Uterus (tissue), 2 donors: ENCODE data around the gene TCAP.

Experiments
- POLR2A ChIP-seq, 2 donors: fragments of 450-650 bp; IDR thresholded peaks; one replicate each; pipeline ENCODE4 v1.6.1; 2016; ENCODE audit warnings: antibody characterized with exemption in 2 of 2, mild to moderate bottlenecking in 1 of 2, moderate library complexity in 1 of 2
- TF ChIP-seq, protein P1 (sequence below), 4 experiments: fragments of 200-600 bp in 2 of 4; fragments of 450-650 bp in 2 of 4; sonication (generic) in 2 of 4; IDR thresholded peaks; one replicate each; pipeline ENCODE4 v1.5.1; 2016 to 2019; ENCODE audit warnings: antibody characterized with exemption in 4 of 4, mild to moderate bottlenecking in 2 of 4, moderate library complexity in 1 of 4

DNA sequence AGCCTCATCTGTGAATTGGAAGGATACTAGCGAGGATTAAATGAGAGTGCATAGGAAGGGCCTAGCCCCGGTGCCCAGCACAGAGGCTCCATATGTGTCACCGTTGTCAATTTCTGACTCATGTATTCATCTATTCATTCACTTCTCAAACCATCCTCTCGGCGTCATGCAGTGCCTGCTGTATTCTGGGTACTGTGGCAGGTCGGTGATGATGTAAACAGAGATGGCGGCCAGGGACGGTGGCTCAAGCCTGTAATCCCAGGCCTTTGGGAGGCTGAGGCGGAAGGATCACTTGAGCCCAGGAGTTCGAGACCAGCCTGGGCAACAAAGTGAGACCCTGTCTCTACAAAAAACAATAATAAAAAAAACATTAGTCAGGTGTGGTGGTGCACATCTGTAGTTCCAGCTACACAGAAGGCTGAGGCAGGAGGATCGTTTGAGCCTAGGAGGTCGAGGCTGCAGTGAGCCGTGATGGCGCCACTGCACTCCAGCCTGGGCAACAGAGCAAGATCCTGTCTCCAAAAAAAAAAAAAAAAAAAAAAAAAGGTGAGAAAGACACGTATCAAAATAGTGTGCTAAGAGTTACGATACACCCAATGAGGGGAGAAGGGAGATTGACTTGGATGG, 42.7 kb upstream of the TCAP start:
- TF ChIP-seq, protein P1, sequence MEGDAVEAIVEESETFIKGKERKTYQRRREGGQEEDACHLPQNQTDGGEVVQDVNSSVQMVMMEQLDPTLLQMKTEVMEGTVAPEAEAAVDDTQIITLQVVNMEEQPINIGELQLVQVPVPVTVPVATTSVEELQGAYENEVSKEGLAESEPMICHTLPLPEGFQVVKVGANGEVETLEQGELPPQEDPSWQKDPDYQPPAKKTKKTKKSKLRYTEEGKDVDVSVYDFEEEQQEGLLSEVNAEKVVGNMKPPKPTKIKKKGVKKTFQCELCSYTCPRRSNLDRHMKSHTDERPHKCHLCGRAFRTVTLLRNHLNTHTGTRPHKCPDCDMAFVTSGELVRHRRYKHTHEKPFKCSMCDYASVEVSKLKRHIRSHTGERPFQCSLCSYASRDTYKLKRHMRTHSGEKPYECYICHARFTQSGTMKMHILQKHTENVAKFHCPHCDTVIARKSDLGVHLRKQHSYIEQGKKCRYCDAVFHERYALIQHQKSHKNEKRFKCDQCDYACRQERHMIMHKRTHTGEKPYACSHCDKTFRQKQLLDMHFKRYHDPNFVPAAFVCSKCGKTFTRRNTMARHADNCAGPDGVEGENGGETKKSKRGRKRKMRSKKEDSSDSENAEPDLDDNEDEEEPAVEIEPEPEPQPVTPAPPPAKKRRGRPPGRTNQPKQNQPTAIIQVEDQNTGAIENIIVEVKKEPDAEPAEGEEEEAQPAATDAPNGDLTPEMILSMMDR (IDR thresholded peaks at IDR 0.05), result no peak
- TF ChIP-seq POLR2A (IDR thresholded peaks at IDR 0.05), result no peak
